Measurements from ENCODE around the gene SETX.
"Not testable (repeated sequence)": the region's sequence is repeated elsewhere in the genome, so short reads cannot be mapped to it uniquely, and the experiment has no call there.

SETX gene

DNA sequence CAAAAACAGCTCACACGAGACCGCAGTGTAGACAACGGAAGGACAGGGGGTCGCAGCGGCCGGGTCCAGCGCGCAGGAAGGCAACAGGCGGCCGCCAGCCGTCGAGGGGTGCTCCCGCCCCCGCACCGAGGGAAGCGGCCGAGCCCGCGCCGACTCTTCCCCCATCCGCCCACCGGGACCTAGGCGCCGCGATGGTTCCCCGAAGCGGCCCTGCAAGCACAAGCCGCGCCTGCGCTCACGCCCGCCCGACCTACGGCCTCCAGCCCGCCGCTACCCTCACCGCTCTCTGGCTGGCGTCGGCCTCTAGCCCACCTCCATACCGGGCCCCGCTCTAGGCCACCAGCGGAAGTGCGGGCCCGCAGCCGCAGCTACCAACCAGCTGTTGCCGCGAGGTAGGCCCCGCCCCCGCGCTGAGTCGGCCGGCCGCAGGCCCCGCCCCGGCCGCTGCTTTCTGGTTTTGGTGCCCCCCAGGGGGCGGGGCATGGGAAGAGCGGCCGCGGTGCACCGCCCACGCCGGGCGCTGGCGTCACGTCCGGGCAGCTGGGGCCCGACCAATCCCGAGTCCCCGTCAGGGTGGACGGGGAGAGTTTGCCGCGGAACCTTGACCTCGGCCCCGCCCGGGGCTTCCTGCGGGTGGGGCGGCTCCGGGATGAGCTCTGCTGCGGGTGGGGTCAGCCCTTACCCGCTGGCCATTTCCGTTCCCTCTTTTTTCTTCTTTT is at the start of gene SETX:
SETX (minus strand) TSS at position 350 of the 719 bp plus-strand sequence. CDS start 5,558 bp downstream, outside the sequence.
- DNase-seq: peak; percentile 97

DNA sequence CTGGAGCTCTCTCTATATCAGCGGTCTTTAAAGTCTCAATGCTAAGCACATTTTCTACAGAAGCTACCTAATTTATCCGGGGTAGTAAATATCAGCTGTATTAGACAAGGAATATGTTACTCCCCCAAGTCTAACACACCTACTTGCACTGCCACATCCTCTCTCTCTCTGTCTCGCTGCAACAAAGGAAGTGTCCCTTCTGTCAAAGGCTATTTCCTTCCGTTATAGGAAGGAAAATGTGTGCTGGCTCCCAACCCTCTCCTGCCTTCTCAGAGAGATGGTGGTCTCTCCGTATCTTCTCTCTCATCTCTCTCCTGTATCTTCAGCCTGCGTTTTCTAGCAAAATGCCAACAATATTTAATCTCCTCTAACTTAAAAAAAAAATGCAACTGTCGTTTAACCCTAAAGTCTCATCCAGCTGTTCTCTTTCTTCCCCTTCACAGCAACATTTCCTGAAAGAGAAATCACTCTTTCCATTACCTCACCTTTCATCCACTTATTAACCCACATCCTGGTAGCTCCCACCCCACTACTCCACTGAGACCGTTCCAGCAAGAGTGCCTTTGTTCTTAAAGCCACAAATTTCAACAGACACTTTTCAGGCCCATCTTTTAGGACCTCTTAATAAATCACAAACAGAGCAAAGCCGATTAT is 49.6 kb upstream of the SETX start:
- no peak for DNase-seq

DNA sequence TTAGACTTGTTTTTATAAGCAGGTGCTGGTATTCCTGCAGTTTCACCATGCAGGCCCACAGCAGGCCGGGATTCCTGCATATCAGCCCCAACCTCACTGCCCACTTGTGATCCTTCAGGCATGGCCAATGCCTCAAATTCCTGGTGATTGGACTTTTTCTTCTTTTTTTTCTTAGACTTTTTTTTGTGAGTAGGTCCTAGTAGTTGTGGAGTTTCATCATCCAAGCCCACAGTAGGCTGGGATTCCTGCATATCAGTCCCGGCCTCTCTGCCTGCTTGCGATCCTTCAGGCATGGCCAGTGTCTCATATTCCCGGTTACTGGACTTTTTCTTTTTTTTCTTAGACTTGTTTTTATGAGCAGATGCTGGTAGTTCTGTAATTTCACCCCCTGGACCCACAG is 47.0 kb upstream of the SETX start:
- no peak for DNase-seq

- DNase-seq: no peak
Measured at GRCh38 chr9:132395560-132395959, 40.8 kb upstream of the SETX start.

GRCh38 chr9:132391449-132391848 is 36.7 kb upstream of the SETX start:
- no peak for DNase-seq

DNA sequence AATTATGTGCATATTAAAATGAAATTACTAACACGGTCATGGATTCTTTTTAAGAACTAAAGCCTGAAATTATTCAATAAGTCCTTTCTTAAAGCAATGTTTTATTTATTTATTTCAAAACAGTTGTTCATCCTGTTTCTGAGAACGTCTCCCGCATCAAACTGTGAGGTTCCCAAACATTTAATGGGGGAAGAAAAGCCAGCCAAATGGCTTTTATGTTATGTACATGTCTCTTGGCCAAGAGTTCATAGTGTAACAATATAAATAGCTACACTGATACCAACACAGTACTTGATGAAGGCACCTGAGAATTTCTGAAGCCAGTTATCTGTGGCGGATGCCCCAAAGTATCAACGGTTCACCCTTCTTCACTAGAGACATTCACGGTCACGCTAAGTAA is 36.2 kb upstream of the SETX start:
- no peak for DNase-seq

DNA sequence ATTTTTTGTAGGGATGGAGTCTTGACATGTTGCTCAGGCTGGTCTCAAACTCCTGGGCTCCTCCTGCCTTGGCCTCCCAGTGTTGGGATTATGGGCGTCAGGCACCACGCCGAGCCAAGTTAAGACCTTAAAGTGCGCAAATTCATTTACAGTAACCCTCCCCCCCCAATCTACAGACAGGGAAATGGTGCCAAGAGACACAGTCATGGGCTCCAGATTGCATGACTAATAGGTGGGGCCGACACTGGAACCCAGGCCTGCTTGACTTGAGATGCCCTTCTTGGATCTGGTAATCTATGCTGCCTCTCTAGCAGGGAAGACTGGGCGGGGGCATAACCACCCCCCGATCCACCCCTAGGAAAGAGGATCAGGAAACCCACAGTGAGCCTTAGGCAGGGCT is 32.3 kb upstream of the SETX start:
- DNase-seq: no peak

GRCh38 chr9:132384376-132384775 is 29.6 kb upstream of the SETX start:
- DNase-seq: no peak

GRCh38 chr9:132383462-132383883 is 28.7 kb upstream of the SETX start:
- DNase-seq: no peak

- DNase-seq: no peak
Measured at GRCh38 chr9:132381966-132382541, 27.3 kb upstream of the SETX start.

- not testable (repeated sequence) for DNase-seq
Measured at GRCh38 chr9:132378416-132378815, 23.6 kb upstream of the SETX start.

DNA sequence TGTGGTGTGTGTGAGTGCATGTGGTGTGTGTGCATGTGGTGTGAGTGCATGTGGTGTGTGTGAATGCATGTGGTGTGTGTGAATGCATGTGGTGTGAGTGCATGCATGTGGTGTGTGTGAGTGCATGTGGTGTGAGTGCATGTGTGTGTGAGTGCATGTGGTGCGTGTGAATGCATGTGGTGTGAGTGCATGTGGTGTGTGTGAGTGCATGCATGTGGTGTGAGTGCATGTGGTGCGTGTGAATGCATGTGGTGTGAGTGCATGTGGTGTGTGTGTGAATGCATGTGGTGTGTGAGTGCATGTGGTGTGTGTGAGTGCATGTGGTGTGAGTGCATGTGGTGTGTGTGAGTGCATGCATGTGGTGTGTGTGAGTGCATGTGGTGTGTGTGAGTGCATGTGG is 23.0 kb upstream of the SETX start:
- not testable (repeated sequence) for DNase-seq

DNA sequence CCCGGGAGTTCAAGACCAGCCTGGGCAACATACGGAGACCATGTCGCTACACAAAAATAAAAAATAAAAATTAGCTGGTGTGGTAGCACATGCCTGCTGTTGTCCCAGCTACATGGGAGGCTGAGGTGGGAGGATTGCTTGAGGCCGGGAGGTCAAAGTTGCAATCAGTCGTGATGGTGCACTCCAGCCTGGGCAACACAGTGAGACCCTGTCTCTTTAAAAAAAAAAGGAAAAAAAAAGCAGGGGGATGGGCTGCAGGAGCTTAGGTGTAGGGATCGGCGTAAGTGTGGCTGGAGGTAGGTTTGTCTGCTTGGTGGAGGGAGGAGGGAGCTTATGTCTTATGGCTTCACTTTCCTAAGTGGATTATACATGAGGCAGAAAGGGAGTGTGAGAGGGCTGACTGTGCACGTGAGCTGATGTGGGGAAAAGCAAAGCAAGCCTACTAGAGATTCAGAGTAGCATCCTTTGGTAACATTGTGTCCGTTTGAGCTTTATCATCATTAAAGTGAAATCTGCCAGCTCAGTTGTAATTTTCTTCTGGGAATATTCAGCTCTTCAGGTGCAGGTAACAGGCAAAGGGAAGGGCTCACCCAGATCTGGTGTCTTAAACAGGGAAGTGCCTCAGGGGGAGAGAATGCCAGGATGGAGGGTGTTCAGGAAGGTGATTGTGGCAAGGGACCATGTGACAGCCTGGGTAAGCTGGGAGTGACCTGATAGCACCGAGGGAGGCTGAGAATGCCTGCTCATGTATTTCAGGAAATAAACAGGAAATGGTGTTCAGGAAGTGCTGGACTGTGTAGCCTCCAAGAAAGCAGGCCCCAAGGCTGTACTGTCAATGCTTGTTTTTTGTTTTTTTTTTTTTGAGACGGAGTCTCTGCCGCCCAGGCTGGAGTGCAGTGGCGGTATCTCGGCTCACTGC is 17.6 kb upstream of the SETX start:
- no peak for DNase-seq

DNA sequence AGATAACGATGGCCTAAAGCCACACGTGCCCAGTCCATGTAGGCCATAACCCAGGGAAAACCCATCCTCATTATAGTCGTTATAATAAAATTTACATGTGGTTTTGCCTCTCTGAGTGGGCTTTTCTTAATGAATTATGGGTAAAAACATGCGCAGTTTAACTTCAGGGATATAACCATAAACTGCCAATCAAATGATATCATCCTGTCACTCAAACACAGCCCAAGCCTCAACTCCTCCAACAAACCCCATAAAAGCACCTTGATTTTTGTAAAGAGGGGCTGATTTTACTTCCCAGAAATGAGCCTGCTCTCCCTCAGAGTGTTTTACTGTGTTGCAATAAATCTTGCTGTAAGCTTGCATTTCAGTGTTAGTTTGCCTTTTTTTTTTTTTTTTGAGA is 15.8 kb upstream of the SETX start:
- no peak for DNase-seq

- DNase-seq: no peak
Measured at GRCh38 chr9:132369421-132369820, 14.6 kb upstream of the SETX start.

- no peak for DNase-seq
Measured at GRCh38 chr9:132367613-132368313, 13.0 kb upstream of the SETX start.

- no peak for DNase-seq
Measured at GRCh38 chr9:132366481-132366880, 11.7 kb upstream of the SETX start.

DNA sequence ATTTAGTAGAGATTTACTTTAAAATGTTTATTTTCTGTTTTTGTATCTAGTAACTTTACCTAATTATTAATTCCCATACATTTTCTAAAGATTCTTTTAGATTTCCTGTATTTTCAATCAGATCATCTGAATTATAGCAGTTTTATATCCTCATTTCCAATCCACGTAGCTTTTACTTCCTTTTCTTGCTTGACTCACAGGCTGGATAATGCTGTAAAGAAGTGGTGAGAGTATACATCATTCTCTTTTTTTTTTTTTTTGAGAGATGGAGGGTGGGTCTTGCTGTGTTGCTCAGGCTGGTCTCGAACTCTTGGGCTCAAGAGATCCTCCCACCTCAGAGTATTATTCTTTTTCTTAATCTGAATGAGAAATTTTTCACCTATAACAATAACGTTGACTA is 11.2 kb upstream of the SETX start:
- DNase-seq: no peak

DNA sequence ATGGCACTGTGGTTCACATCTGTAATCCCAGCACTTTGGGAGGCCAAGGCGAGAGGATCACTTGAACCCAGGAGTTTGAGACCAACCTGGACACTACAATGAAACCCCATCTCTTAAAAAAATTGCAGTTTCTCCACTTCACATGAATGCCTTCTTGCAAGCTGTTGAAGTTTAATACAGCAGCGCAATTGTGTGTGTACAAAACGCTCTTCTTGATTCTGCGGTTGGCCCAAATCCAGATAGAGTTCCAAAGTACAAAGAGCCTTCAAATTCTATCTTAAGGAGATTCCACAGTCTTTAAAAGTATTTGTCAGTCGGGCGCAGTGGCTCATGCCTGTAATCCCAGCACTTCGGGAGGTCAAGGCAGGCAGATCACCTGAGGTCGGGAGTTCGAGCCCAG is 9.3 kb upstream of the SETX start:
- DNase-seq: no peak

- DNase-seq: no peak
Measured at GRCh38 chr9:132357764-132358163, 3.0 kb upstream of the SETX start.

- DNase-seq: no peak
Measured at GRCh38 chr9:132356324-132356924, 1.6 kb upstream of the SETX start.

DNA sequence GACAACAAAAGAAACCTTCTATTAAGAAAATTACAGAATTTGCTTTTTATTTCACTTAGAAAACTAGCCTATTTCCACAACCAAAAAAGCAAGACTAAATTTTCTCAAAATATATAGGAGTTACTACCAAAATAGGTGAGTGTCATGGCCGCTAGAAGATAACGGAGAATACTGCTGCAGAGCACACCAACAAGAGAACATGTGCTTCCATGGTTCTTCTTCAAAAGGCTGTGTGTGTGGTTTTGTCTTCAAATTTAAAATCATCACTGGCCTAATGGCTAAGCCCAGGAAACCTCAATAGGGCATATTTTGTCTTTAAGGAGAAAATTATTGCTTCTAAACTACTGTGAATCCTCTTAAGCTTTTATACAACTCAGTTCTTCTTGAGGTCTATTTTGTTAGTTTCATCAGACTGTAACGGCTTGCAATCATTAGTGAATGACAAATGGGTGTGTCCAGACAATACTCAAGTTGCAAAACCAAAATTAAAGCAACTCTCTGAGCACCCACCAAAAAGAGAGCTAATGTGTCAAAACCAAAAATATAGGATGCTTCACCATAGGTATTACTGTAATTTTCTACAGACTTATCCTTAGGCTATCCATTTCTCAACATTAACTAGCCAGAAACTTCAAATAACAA is 3.3 kb downstream of the SETX start:
- DNase-seq: no peak

All from activated gamma-delta T cell treated with Interleukin-2 at 50 U/mL for 16 hours (primary cell).